ENCODE results near the gene MFSD6.

Gene MFSD6

GRCh38 chr2:190534310-190535120 lies 126.4 kb downstream of the MFSD6 start, which contains the start of gene NEMP2:
Gene NEMP2, minus strand, starts transcription at chr2:190534722. Its CDS starts 67 bp downstream, at chr2:190534655.
- H3K4me1 ChIP-seq (ENCODE audit: control insufficient read depth, insufficient read depth, low read length) = no peaks in the 10 kb centered on the region
- H3K36me3 ChIP-seq (ENCODE audit: control insufficient read depth in 2 of 2, insufficient read depth in 1 of 2, low read length in 2 of 2) = peaks cover 0 to 6% of the 10 kb centered on the region in 2 experiments; a peak in 1 of 3 replicates
- H3K9me3 ChIP-seq (ENCODE audit: control insufficient read depth, insufficient read depth, low read depth, low read length) = no peaks in the 10 kb centered on the region
- peak within 1 kb of the TSS; percentile 89 for H3K27ac ChIP-seq (ENCODE audit: extremely low read depth, low read depth, low read length)
- CTCF ChIA-PET = interaction anchor here (0.6 kb wide), 1 partner anchor 987 kb away, joined by 3 read pairs; no protein-coding TSS in a partner anchor
- POLR2A ChIA-PET = interaction anchor here (1.1 to 1.3 kb wide), 2 partner anchors 10 to 33 kb away, joined by 3 read pairs; no protein-coding TSS in a partner anchor
- peak within 1 kb of the TSS; percentile 67 for H3K4me3 ChIP-seq (ENCODE audit: low read depth, low read length)
- TF ChIP-seq PRDM1 (tag by site-specific recombination; IDR thresholded peaks at IDR 0.05) (no peak), ZNF707 (tag by site-specific recombination; IDR thresholded peaks at IDR 0.05) (no peak), ZNF416 (tag by site-specific recombination; IDR thresholded peaks at IDR 0.05) (no peak), ZNF157 (tag by site-specific recombination; IDR thresholded peaks at IDR 0.05) (no peak), TRIM28 (IDR thresholded peaks at IDR 0.05; ENCODE audit: borderline replicate concordance, low read length) (peak; percentile 81), ZNF658 (tag by site-specific recombination; IDR thresholded peaks at IDR 0.05) (no peak), ZNF112 (tag by site-specific recombination; IDR thresholded peaks at IDR 0.05) (no peak), ZFP41 (tag by site-specific recombination; IDR thresholded peaks at IDR 0.05; ENCODE audit: borderline replicate concordance) (no peak), REPIN1 (tag by site-specific recombination; IDR thresholded peaks at IDR 0.05; ENCODE audit: low read depth) (no peak), ZNF585B (tag by site-specific recombination; IDR thresholded peaks at IDR 0.05) (no peak), MZF1 (tag by site-specific recombination; IDR thresholded peaks at IDR 0.05; ENCODE audit: borderline replicate concordance) (no peak), ZNF777 (tag by site-specific recombination; IDR thresholded peaks at IDR 0.05; ENCODE audit: borderline replicate concordance) (no peak), ZNF830 (tag by site-specific recombination; IDR thresholded peaks at IDR 0.05; ENCODE audit: low read depth) (no peak), AEBP2 (tag by site-specific recombination; IDR thresholded peaks at IDR 0.05; ENCODE audit: borderline replicate concordance) (no peak), ZNF391 (tag by site-specific recombination; IDR thresholded peaks at IDR 0.05; ENCODE audit: borderline replicate concordance, low read depth) (no peak), KLF9 (tag by site-specific recombination; IDR thresholded peaks at IDR 0.05; ENCODE audit: low read depth) (peak; percentile 80), ZNF704 (tag by site-specific recombination; IDR thresholded peaks at IDR 0.05) (no peak), ZSCAN5A (tag by site-specific recombination; IDR thresholded peaks at IDR 0.05) (0 out of 2 replicates have a peak, but pooled peaks have one; percentile 56), ZNF621 (tag by site-specific recombination; IDR thresholded peaks at IDR 0.05) (no peak), ZNF580 (tag by site-specific recombination; IDR thresholded peaks at IDR 0.05) (no peak), ZNF76 (tag by site-specific recombination; IDR thresholded peaks at IDR 0.05; ENCODE audit: borderline replicate concordance, low read depth) (0 out of 2 replicates have a peak, but pooled peaks have one; percentile 21), ZNF747 (tag by site-specific recombination; IDR thresholded peaks at IDR 0.05) (no peak), ZNF202 (tag by site-specific recombination; IDR thresholded peaks at IDR 0.05; ENCODE audit: borderline replicate concordance) (no peak), ZNF146 (tag by site-specific recombination; IDR thresholded peaks at IDR 0.05) (no peak), ZBTB21 (tag by site-specific recombination; IDR thresholded peaks at IDR 0.05) (no peak), ZNF791 (tag by site-specific recombination; IDR thresholded peaks at IDR 0.05) (no peak), ZNF529 (tag by site-specific recombination; IDR thresholded peaks at IDR 0.05; ENCODE audit: insufficient replicate concordance) (no peak), ZNF37A (tag by site-specific recombination; IDR thresholded peaks at IDR 0.05) (no peak), ZNF350 (tag by site-specific recombination; IDR thresholded peaks at IDR 0.05) (no peak), ZNF433 (tag by site-specific recombination; IDR thresholded peaks at IDR 0.05; ENCODE audit: low read depth) (no peak), ZNF280C (tag by site-specific recombination; IDR thresholded peaks at IDR 0.05) (no peak), ZNF514 (tag by site-specific recombination; IDR thresholded peaks at IDR 0.05) (no peak), ZNF2 (tag by site-specific recombination; IDR thresholded peaks at IDR 0.05) (no peak)
